WI38 (cell line): Measurements from ENCODE around the gene CCNYL1.
"Not testable (repeated sequence)": the region's sequence is repeated elsewhere in the genome, so short reads cannot be mapped to it uniquely, and the experiment has no call there.

Experiments used
- H3K4me3 ChIP-seq: 2 replicates; pipeline ENCODE4 v1.5.1; 2011; ENCODE audit warnings: low read depth, mild to moderate bottlenecking, control low read depth, low read length
- TF ChIP-seq, protein P1 (sequence below): IDR thresholded peaks from 2 replicates; pipeline ENCODE4 v1.5.1; 2012; ENCODE audit warnings: low read depth, mild to moderate bottlenecking, control low read depth, low read length

Gene CCNYL1

DNA sequence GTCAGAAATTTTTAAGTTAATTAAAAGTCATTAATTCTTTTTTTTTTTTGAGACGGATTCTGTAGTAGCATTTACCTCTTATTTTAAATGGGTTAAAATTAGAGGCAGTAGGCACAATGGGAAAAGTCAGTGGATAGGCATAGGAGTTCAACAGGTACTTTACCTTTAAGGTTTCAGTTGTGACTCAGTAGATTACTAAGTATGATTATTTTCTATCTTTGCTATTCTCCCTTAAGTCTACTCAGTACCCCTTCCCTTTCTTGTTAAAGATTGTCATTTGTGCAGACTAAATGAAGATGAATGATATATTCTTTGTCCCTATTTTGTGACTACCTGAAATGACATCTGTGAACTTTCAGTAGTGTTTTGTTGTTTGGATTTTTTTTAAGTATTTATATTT, 19.7 kb downstream of the CCNYL1 start:
- TF ChIP-seq, protein P1, sequence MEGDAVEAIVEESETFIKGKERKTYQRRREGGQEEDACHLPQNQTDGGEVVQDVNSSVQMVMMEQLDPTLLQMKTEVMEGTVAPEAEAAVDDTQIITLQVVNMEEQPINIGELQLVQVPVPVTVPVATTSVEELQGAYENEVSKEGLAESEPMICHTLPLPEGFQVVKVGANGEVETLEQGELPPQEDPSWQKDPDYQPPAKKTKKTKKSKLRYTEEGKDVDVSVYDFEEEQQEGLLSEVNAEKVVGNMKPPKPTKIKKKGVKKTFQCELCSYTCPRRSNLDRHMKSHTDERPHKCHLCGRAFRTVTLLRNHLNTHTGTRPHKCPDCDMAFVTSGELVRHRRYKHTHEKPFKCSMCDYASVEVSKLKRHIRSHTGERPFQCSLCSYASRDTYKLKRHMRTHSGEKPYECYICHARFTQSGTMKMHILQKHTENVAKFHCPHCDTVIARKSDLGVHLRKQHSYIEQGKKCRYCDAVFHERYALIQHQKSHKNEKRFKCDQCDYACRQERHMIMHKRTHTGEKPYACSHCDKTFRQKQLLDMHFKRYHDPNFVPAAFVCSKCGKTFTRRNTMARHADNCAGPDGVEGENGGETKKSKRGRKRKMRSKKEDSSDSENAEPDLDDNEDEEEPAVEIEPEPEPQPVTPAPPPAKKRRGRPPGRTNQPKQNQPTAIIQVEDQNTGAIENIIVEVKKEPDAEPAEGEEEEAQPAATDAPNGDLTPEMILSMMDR, result no peak

DNA sequence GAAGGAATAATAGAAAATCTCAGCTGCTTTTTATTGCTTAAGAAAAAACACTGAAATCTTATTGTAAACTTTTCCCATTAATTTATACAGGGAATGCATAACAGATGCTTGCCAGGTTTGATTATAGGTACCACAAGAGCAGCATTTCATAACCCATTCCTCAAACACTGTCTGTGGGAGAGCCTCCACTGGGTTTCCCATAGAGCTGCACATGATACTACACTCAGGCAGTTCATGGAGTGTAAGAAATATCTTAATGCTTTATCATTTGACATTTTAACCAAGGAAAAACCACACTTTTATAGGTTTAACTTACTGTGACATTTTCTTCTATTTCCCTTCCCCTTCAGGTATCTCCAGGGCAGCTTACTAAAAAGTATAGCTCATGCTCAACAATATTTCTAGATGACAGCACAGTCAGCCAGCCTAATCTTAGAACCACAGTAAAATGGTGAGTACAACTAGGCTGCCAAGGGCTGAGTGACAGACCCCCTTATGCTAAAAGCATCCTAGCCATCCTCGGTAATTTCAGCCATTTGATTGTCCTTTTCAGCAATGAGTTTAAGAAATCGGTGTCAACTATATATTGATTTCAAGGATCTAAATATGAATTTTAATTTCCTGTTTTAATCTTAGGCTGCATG, 22.3 kb downstream of the CCNYL1 start:
- TF ChIP-seq, protein P1, result no peak
- no peak overlapping the region for H3K4me3 ChIP-seq

More for the DNA sequence above, 19.7 kb downstream of the CCNYL1 start:
- no peak overlapping the region for H3K4me3 ChIP-seq

DNA sequence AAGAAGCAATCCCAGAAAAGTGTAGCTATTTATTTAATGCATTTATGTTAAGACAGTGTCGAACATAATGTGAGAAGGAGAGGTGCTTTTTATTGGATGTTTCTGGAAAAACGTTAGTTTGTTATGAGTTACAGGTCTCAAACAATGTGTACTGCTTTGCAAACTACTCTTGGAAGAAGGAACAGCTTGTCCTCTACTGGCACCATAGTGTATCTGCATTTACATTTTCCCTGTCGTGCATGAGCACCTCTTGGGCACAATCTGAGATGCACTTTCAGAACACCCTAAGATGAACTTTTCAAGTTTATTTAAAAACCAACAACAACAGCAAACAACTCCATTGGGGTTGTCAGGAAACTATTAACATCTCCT, 22.8 kb downstream of the CCNYL1 start:
- TF ChIP-seq, protein P1, result peak; percentile 30; the same call in 1 of the 2 replicates
- H3K4me3 ChIP-seq, result no peak overlapping the region

DNA sequence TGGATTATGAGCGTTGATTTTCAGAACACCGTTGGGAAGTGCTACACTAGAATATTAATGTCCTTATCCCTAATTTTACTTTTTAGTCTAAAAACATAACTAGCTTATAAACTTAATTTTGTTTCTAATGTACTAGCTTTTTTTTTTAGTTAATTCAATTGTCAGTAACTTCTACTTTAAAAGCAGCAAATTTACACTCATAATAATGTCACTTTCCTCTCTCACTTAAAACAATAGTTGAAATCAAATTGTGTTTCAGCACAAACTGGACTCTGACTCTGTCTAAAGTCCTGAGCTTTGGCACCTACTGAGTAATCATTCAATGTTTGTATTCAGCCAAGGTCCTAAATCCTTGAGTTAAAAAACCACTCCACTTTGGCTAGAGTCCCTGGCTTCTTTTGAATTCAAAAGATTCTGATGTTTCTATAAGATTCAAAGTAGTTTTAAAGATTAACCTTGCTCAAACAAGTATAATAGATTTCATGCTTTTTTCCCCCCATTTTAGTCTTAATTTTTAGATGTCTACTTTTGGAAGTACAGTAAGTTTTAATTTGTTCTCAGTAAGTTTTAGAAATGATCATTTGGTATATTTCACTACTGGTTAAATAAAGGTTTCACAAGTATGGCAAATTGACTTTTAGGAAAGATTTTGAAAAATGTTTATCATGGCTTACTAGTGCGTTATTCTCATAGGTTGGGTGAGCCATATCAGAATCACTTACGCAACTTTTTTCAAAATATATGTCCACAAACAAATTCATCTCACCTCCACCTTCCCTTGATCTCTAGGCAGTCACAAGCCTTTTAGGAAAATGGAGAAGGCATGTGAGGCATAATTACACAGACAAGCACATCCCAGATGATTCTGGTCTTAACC, 23.4 kb downstream of the CCNYL1 start:
- TF ChIP-seq, protein P1, result no peak

DNA sequence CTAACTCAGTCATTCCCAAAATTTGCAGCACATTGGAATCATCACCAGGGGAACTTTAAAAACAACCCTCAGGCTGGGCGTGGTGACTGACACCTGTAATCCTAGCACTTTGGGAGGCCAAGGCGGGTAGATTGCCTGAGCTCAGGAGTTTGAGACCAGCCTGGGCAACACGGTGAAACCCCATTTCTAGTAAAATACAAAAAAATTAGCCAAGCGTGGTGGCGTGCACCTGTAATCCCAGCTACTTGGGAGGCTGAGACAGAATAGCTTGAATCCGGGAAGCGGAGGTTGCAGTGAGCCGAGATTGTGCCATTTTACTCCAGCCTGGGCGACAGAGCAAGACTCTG, 24.0 kb downstream of the CCNYL1 start:
- H3K4me3 ChIP-seq, result not testable (repeated sequence)

More for the DNA sequence above, 23.4 kb downstream of the CCNYL1 start:
- H3K4me3 ChIP-seq, result no peak overlapping the region

DNA sequence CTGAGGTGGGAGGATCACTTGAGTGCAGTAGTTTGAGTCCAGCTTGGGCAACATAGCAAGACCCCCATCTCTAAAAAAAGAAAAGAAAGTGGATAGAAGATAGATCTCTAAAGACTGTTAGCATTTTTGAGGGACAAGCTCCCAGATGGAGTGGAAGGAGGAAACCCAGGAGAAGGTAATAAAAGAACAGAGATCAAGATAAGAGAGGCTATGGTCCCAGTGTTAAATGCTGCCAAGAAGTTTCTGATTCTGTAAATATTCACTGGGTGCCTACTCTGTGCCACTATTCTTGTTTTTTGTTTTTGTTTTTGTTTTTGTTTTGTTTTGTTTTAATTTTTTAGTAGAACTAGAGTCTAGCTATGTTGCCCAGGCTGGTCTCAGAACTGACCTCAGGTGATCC, 32.1 kb downstream of the CCNYL1 start:
- H3K4me3 ChIP-seq, result no peak overlapping the region
- TF ChIP-seq, protein P1, result no peak

DNA sequence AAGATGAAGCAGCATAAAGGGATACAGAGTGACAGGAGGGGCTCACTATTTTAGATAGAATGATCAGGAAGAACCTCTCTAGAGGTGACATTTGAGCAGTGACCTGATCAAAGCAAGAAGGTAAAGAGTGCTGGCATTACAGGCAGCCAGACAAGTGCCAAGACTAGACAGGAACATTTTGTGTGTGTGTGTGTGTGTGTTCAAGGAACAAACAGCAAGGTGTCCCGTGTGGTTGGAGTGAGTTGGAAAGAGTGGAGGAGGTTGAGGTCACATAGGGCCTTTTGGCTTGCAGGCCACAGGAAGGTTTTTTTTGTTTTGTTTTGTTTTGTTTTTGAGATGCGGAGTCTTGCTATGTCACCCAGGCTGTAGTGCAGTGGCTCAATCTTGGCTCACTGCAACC, 32.6 kb downstream of the CCNYL1 start:
- TF ChIP-seq, protein P1, result no peak
- no peak overlapping the region for H3K4me3 ChIP-seq
